Measurements from ENCODE around the gene DMXL1.

DNA sequence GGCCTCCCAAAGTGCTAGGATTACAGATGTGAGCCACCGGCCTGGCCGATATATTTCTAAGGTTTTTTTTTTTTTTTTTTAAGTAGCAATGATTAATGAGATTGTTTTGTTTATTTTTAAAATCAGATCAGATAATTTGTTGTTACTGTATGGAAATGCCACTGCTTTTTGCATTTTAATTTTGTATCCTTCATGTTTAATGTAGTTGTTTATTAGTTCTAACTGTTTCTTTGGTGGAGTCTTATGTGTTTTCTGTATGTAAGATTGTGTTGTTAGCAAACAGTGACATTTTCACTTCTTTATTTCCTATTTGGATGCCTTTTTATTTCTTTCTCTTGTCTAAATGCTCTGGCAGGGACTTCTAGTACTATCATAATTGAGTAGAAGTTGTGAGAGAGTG, 87.3 kb downstream of the DMXL1 start:
- TF ChIP-seq CTCF (IDR thresholded peaks at IDR 0.05; ENCODE audit: low read length): no peak
- no peak for TF ChIP-seq EZH2 (IDR thresholded peaks at IDR 0.05; ENCODE audit: borderline replicate concordance, low read length)
